GM19397 (cell line): Measurements from ENCODE around the gene SERF2.
"Not testable (repeated sequence)": the region's sequence is repeated elsewhere in the genome, so short reads cannot be mapped to it uniquely, and the experiment has no call there.

Source experiments
- ATAC-seq: cut with Tn5 transposase; IDR thresholded peaks from one replicate; pipeline ENCODE4 v1.9.1; 2021; ENCODE audit warnings: mild to moderate bottlenecking, moderate library complexity; ENCODE audit not compliant: unreplicated experiment

The SERF2 gene

GRCh38 chr15:43792761-43793476 lies 799 bp downstream of the SERF2 start:
- ATAC-seq, result peak; percentile 19

- no peak for ATAC-seq
Observed at GRCh38 chr15:43793647-43794046, 1.5 kb downstream of the SERF2 start.

GRCh38 chr15:43794269-43795037 lies 2.3 kb downstream of the SERF2 start:
- ATAC-seq, result no peak

- no peak for ATAC-seq
Observed at GRCh38 chr15:43795197-43795596, 3.1 kb downstream of the SERF2 start.

- no peak for ATAC-seq
Observed at GRCh38 chr15:43795997-43796396, 3.9 kb downstream of the SERF2 start.

- ATAC-seq, result no peak
Observed at GRCh38 chr15:43796566-43796965, 4.4 kb downstream of the SERF2 start.

- ATAC-seq, result no peak
Observed at GRCh38 chr15:43799209-43799944, 7.3 kb downstream of the SERF2 start.

- ATAC-seq, result no peak
Observed at GRCh38 chr15:43799945-43800285, 7.8 kb downstream of the SERF2 start, which contains the start of gene SERINC4. SERINC4 (minus strand) TSS chr15:43800220; CDS start chr15:43799986, 234 bp downstream.

GRCh38 chr15:43800286-43801141 lies 8.4 kb downstream of the SERF2 start, which contains the start of gene HYPK:
HYPK (plus strand) TSS chr15:43800599; CDS start chr15:43800623, 24 bp downstream.
- peak; percentile 84 for ATAC-seq

GRCh38 chr15:43802676-43803075 lies 10.6 kb downstream of the SERF2 start:
- not testable (repeated sequence) for ATAC-seq

- ATAC-seq, result no peak
Observed at GRCh38 chr15:43808435-43808950, 16.4 kb downstream of the SERF2 start.

GRCh38 chr15:43808960-43809678 lies 17.0 kb downstream of the SERF2 start:
- no peak for ATAC-seq

- ATAC-seq, result not testable (repeated sequence)
Observed at GRCh38 chr15:43815064-43815463, 22.9 kb downstream of the SERF2 start.

- ATAC-seq, result no peak
Observed at GRCh38 chr15:43821505-43821904, 29.4 kb downstream of the SERF2 start.

- ATAC-seq, result peak; percentile 77
Observed at GRCh38 chr15:43824302-43825246, 32.5 kb downstream of the SERF2 start, which contains the start of gene MFAP1. MFAP1 (minus strand) TSS chr15:43824690; CDS start chr15:43824569, 121 bp downstream.

GRCh38 chr15:43825305-43825704 lies 33.2 kb downstream of the SERF2 start:
- not testable (repeated sequence) for ATAC-seq

GRCh38 chr15:43826029-43826507 lies 33.9 kb downstream of the SERF2 start:
- ATAC-seq, result no peak
